Muscle layer of duodenum (tissue), 2 donors: Measurements from ENCODE around the gene PPP1R1C.

Experiments
- H3K27ac ChIP-seq: one replicate; pipeline ENCODE4 v1.7.0; 2013; ENCODE audit warnings: mild to moderate bottlenecking, low read length
- H3K27me3 ChIP-seq: one replicate; pipeline ENCODE4 v1.7.0; 2013; ENCODE audit warnings: low read depth, mild to moderate bottlenecking, control low read depth, low read length
- H3K36me3 ChIP-seq, 2 donors: one replicate each; pipeline ENCODE4 v1.7.0; 2013; ENCODE audit warnings: low read length in 2 of 2, control low read depth in 1 of 2, mild to moderate bottlenecking in 1 of 2; ENCODE audit not compliant: insufficient read depth in 2 of 2, control insufficient read depth in 1 of 2
- H3K4me1 ChIP-seq, 2 donors: one replicate each; pipeline ENCODE4 v1.7.0; 2013; ENCODE audit warnings: low read length in 2 of 2, mild to moderate bottlenecking in 2 of 2, control low read depth in 1 of 2, moderate library complexity in 1 of 2; ENCODE audit not compliant: insufficient read depth in 2 of 2, control insufficient read depth in 1 of 2
- H3K4me3 ChIP-seq, 2 donors: one replicate each; pipeline ENCODE4 v1.7.0; 2013; ENCODE audit warnings: low read length in 2 of 2, low read depth in 1 of 2, mild to moderate bottlenecking in 1 of 2
- H3K9me3 ChIP-seq, 2 donors: one replicate each; pipeline ENCODE4 v1.7.0; 2013; ENCODE audit warnings: low read length in 2 of 2, control low read depth in 1 of 2, mild to moderate bottlenecking in 1 of 2; ENCODE audit not compliant: control insufficient read depth in 1 of 2
- donor health status: healthy.

The PPP1R1C gene

GRCh38 chr2:181972431-181973170 is 13.1 kb upstream of the PPP1R1C start:
- Histone ChIP-seq H3K27me3 (no peaks in the 10 kb centered on the region), H3K9me3 (no peaks in the 10 kb centered on the region), H3K4me1 (no peaks in the 10 kb centered on the region), H3K36me3 (no peaks in the 10 kb centered on the region), H3K27ac (no peak overlapping the region), H3K4me3 (no peak overlapping the region)

GRCh38 chr2:181973171-181973783 is 12.4 kb upstream of the PPP1R1C start:
- H3K27ac ChIP-seq, result no peak overlapping the region
- no peaks in the 10 kb centered on the region for H3K36me3 ChIP-seq
- no peaks in the 10 kb centered on the region for H3K27me3 ChIP-seq
- H3K4me1 ChIP-seq, result no peaks in the 10 kb centered on the region
- no peak overlapping the region for H3K4me3 ChIP-seq
- H3K9me3 ChIP-seq, result no peaks in the 10 kb centered on the region

DNA sequence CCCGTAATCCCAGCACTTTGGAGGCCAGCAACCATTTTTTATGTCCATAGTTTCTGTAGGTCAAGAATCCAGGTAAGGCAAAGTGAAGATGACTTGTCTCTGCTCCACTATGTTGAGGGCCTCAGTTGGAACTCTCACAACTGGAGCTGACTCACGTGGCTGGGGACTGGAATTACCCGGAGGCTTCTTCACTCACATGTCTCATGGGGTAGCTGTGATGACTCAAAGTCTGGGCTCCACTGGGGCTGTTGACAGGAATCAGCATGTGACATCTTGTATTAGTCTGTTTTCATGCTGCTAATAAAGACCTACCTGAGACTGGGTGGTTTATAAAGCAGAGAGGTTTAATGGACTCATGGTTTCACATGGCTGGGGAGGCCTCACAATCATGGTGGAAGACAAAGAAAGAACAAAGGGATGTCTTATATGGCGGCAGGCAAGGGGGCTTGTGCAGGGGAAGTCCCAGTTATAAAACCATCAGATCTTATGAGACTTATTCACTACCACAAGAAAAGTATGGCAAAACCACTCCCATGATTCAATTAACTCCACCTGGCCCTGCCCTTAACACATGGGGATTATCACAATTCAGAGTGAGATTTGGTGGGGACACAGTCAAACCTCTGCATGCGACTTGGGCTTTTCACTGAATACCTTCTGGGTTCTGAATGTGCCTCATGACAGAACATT is 7.8 kb upstream of the PPP1R1C start:
- Histone ChIP-seq H3K9me3 (no peaks in the 10 kb centered on the region), H3K27ac (no peak overlapping the region), H3K4me3 (no peak overlapping the region)

DNA sequence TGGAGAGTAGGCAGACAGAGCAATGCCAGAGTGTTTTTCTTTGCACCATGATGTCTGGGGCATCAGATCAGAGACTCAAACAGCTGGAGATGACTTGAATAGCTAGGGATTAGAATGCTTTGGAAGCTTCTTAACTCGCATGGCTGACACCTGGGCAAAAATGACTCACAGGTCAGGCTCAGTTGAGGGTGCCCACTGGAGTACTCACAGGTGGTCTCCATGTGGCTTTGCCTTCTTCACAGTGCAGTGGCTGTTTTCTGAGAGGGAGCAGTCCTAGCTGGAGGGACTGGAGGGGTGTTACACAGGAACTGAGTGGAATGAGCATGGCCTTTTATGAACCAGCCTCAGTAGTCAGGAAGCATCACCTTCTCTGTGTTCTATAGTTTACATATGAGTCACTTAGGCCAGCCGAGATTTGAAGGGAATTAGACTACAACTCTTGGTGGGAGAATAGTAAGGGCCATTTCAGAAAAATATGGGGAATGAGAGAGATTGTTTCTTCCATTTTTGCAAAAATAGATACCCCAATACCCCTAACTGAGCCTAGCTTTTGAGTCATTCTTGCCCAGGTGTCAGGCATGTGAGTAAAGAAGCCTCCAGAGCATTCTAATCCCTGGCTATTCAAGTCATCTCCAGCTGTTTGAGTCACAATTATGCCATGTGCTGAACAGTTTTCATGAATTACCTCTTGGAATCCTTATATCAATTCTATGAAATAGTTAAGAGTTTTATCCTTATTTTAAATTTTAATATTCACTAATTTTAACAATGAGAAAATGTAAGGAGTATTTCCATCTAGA is 7.1 kb upstream of the PPP1R1C start:
- Histone ChIP-seq H3K4me3 (no peak overlapping the region), H3K36me3 (no peaks in the 10 kb centered on the region), H3K4me1 (no peaks in the 10 kb centered on the region), H3K9me3 (no peaks in the 10 kb centered on the region), H3K27me3 (no peaks in the 10 kb centered on the region), H3K27ac (no peak overlapping the region)

More for the DNA sequence above, 7.8 kb upstream of the PPP1R1C start:
- no peaks in the 10 kb centered on the region for H3K4me1 ChIP-seq
- H3K36me3 ChIP-seq, result no peaks in the 10 kb centered on the region
- H3K27me3 ChIP-seq, result no peaks in the 10 kb centered on the region

DNA sequence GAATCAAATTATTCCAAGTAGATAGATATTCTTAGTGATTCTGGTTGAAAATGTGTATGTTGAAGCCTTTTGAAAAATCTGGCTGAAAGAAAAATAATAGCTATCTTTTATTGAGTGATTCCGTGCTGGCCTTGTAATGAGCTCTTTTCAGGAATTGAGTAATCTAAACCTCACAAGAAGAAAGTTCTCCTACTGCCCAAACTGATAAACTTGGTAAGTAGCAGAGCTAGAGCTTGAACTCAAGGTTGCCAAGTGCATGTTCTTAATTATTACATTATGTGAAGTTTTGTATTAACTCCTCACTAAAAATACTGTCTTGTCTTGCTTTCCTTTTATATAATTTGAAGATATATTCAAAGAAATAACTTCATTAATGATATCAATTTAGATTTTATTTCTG is 1.6 kb upstream of the PPP1R1C start:
- no peaks in the 10 kb centered on the region for H3K9me3 ChIP-seq
- H3K36me3 ChIP-seq, result no peaks in the 10 kb centered on the region
- H3K4me1 ChIP-seq, result peaks cover 0 to 21% of the 10 kb centered on the region in 2 donors
- H3K27me3 ChIP-seq, result no peaks in the 10 kb centered on the region
- H3K4me3 ChIP-seq, result no peak overlapping the region
- no peak overlapping the region for H3K27ac ChIP-seq

DNA sequence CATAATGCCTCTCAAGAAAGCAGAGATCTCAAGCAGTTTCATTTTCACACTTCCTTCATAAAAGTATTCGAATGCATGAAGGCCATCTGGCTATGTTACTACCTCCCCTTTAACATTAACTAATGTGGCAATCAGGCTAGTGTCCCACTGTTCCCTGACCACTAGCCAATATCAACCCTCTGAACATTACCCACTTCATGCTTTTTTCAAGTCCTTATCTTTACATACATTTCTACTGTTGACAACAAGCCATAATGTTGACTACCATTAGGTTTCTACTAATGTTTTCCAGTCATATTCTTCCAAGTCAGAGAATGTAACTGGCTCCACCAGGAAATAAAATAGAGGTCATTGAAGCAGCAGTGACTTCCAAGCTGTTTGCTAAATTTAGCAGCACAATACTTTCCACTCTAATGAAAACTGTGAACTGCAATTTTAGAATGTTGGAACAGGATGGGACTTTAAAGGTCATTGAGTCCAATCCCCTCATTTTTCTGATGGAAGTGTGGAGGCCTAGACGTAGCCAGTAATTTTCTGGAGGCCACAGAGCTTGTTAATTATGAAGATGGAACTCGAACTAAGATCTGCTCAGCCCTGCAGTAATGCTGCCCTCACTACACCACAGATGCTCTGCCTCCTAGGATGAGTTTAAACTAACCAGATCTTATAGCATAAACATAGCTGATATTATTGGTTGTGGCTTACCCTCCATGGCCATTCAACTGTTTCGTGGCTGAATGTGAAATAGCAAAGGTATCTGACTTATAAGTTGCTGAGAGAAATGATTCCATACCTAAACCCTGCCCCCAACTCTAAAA is 630 bp upstream of the PPP1R1C start:
- Histone ChIP-seq H3K4me3 (peak overlapping the region in 1 of 2 donors; percentile 10), H3K36me3 (no peaks in the 10 kb centered on the region), H3K4me1 (peaks cover 0 to 27% of the 10 kb centered on the region in 2 donors), H3K27me3 (no peaks in the 10 kb centered on the region), H3K27ac (peak overlapping the region; percentile 21), H3K9me3 (no peaks in the 10 kb centered on the region)

- no peak overlapping the region for H3K4me3 ChIP-seq
- no peaks in the 10 kb centered on the region for H3K9me3 ChIP-seq
Observed at GRCh38 chr2:181988154-181988924, 2.7 kb downstream of the PPP1R1C start.

DNA sequence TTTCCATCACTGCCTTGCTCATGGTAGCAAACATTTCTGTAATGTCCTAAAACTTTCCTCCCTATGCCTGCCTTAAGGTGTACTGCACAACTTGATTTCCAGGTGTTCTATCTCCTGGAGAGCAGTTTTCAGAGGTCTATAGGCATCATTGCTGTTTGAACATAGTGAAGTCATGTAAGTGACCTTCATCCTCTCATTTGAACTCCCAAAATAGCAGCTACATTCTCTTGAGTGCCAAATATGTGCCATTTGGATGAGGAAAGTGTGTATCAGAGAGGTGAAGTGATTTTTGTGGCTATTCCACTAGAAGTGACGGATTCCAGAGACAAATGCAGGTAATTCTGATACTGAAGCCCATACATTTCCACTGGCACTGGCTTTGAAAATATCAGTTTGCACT is 3.4 kb downstream of the PPP1R1C start:
- H3K9me3 ChIP-seq, result no peaks in the 10 kb centered on the region
- no peak overlapping the region for H3K4me3 ChIP-seq
- no peaks in the 10 kb centered on the region for H3K27me3 ChIP-seq
- peaks cover 0 to 27% of the 10 kb centered on the region in 2 donors for H3K4me1 ChIP-seq
- no peak overlapping the region for H3K27ac ChIP-seq
- H3K36me3 ChIP-seq, result no peaks in the 10 kb centered on the region

More at GRCh38 chr2:181988154-181988924, 2.7 kb downstream of the PPP1R1C start:
- Histone ChIP-seq H3K27me3 (no peaks in the 10 kb centered on the region), H3K27ac (no peak overlapping the region), H3K36me3 (no peaks in the 10 kb centered on the region), H3K4me1 (peaks cover 0 to 27% of the 10 kb centered on the region in 2 donors)

GRCh38 chr2:181991171-181991885 is 5.7 kb downstream of the PPP1R1C start:
- Histone ChIP-seq H3K27me3 (no peaks in the 10 kb centered on the region), H3K9me3 (no peaks in the 10 kb centered on the region), H3K36me3 (no peaks in the 10 kb centered on the region), H3K27ac (no peak overlapping the region), H3K4me1 (peaks cover 0 to 14% of the 10 kb centered on the region in 2 donors), H3K4me3 (no peak overlapping the region)
